ENCODE data around the gene AVEN. TPM values are rescaled to one million over a fixed set of nuclear protein-coding genes. Genes with fewer than 3 reads are reported as not detected.

Gene AVEN
- total RNA-seq, 1 donor from 2014 or later, result 29.5 TPM

GRCh38 chr15:33987444-33987843, 51.6 kb downstream of the AVEN start:
- H3K4me3 ChIP-seq (ENCODE audit: low read depth, low read length), result no peak overlapping the region
- no peak for TF ChIP-seq CTCF (conservative IDR thresholded peaks at IDR 0.05; ENCODE audit: low read depth, low read length)
- DNase-seq (ENCODE audit: low read depth), result no peak

- no peak for TF ChIP-seq CTCF (conservative IDR thresholded peaks at IDR 0.05; ENCODE audit: low read depth, low read length)
- no peak overlapping the region for H3K4me3 ChIP-seq (ENCODE audit: low read depth, low read length)
- DNase-seq (ENCODE audit: low read depth), result no peak
Measured at GRCh38 chr15:33985751-33986150, 53.3 kb downstream of the AVEN start.

- TF ChIP-seq CTCF (conservative IDR thresholded peaks at IDR 0.05; ENCODE audit: low read depth, low read length), result no peak
- peak; percentile 82 for DNase-seq (ENCODE audit: low read depth)
- H3K4me3 ChIP-seq (ENCODE audit: low read depth, low read length), result no peak overlapping the region
Measured at GRCh38 chr15:33985287-33985686, 53.7 kb downstream of the AVEN start.

- TF ChIP-seq CTCF (conservative IDR thresholded peaks at IDR 0.05; ENCODE audit: low read depth, low read length), result no peak
- no peak overlapping the region for H3K4me3 ChIP-seq (ENCODE audit: low read depth, low read length)
- DNase-seq (ENCODE audit: low read depth), result no peak
Measured at GRCh38 chr15:33982516-33982915, 56.5 kb downstream of the AVEN start.

DNA sequence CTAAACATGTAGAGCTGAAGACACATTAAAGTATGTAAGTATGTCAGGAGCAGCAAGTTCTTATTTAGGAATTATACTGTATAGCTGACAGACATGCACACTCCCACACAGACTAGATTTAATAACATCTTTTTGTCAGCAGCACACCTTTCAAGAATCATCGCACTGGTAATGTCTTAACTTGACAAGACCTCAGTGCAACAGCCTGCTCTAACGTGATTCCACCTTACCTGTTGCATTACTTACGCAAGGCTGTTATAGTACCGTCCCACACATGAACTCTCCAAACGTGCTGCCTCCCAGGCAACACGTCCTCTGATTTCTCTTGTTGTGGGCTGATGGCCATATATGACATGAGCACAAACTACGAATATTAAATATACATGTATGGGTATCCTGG, 58.8 kb downstream of the AVEN start:
- DNase-seq (ENCODE audit: low read depth), result no peak
- no peak for TF ChIP-seq CTCF (conservative IDR thresholded peaks at IDR 0.05; ENCODE audit: low read depth, low read length)

DNA sequence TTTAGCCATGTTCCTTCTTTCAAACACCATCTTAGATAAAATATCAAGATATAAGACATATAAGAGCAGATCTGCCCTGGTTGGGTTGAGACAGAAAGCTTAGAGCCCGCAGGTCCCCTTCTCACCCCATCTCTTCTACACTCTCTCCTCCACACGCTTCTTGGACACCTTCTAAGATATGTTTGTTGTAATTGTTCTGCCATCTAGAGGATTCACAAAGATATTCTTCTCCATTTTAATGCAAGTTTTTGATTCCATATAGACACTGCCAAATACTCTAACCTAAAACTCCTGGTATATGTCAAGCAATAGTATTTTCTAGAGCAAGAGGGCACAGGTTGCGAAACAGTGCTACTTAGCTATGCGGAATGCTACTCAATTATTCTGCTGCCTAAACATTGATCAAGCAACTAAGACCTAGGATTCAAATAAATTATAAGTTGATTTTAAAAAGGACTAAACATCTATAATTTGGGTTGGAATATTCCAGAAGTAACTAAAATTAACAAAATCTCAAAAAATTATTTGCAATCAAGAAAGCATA, 63.9 kb downstream of the AVEN start:
- H3K4me3 ChIP-seq (ENCODE audit: low read depth, low read length), result no peak overlapping the region
- TF ChIP-seq CTCF (conservative IDR thresholded peaks at IDR 0.05; ENCODE audit: low read depth, low read length), result peak; percentile 15
- DNase-seq (ENCODE audit: low read depth), result no peak

More for the DNA sequence above, 58.8 kb downstream of the AVEN start:
- no peak overlapping the region for H3K4me3 ChIP-seq (ENCODE audit: low read depth, low read length)

DNA sequence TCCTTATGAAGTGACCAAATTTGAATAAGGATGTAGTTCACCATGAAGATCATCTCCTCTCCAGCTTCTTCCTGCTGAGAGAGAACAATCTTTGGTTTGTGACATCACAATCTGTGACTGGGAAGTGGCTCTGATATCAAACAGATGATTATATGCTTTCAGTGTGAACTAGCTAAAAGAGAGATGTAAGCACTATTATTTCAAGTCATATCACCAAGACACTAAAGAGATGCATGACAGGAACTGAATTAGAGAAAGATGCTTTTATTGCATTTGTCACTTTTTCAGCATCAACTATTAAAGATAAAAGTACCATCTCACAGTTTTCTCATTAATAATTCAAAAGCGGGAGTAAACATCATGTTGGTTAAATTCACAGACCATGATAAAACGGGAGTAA, 67.2 kb downstream of the AVEN start:
- no peak for DNase-seq (ENCODE audit: low read depth)
- no peak for TF ChIP-seq CTCF (conservative IDR thresholded peaks at IDR 0.05; ENCODE audit: low read depth, low read length)

More for the DNA sequence above, 67.2 kb downstream of the AVEN start:
- no peak overlapping the region for H3K4me3 ChIP-seq (ENCODE audit: low read depth, low read length)

All from epithelial cell of proximal tubule (primary cell).